ENCODE data around the gene RAD51B.

DNA sequence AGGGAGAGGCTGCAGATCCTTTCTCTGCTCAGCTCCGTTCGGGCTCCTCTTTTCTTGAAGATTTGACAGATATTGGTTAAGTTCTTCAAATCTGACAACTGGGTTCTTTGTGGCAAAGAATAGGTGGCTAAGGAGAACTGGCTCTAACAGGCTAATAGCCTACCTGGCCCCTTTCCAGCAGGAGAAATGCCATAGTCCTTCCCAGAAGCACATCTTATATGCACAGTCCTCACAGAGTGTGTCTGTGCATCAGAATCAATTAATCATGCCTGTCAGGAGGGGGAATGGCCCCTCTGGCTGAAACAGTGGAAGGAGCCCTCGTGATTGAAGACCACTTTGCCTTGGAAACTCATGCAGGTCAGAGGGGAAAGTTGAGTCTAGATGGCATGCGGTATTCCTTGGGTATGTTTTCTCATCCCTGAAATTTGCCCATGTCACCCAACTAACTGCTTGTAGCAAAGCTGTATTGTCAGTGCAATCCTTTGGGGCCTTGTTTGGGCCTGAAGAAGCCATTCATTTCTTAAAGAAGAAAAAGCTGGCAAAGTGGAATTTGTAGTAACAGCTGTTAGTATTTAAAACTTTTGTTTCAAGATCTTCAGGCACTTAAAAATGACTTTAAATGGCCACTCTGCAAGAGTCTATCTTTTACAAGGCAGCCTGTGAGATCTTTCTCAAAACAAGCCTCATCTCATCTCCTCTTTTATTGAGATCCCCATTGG, 721.8 kb downstream of the RAD51B start:
- TF ChIP-seq EZH2 (IDR thresholded peaks at IDR 0.05) (no peak), POLR2AphosphoS5 (IDR thresholded peaks at IDR 0.05; ENCODE audit: borderline replicate concordance, low read depth, low read length) (no peak), FOXP2 (optimal IDR thresholded peaks at IDR 0.05; ENCODE audit: control extremely low read depth, extremely low read length, insufficient read depth) (no peak)
